Measurements from ENCODE around the gene ALDH6A1.

ALDH6A1 gene

DNA sequence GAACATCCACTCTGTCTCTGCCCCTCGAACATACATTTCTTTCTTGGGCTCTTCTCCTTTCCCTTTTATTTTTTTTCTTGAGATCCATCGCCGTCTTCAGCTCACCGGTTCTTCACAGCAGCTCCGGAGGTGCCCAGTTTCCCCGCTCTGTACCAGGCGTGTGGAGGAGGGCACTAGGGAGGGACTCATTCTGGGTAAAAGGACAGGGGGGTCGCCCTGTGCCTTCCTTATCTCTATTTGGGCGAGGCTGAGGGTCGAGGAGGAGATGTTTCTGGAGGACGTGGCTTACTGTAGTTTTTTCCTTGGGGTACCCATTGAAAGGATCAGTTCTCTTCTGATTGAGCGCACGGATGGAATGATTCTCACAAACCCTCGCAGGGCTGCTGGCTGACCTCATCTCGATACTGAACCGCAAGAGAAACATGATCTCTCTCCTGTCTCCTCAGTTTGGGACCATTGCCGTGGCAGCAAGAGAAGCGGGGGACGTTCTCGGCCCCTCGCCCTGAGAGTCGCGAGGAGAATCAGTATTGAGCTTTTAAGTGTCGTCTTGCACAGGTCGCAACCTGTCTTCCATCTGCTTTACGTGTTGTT lies 889 bp upstream of the ALDH6A1 start:
- Histone ChIP-seq H3K27ac (ENCODE audit: poor library complexity, severe bottlenecking) (peak overlapping the region; percentile 31), H3K4me3 (ENCODE audit: severe bottlenecking) (peak overlapping the region; percentile 61), H3K4me1 (ENCODE audit: insufficient read depth, poor library complexity, severe bottlenecking) (peaks cover 7% of the 10 kb centered on the region), H3K27me3 (ENCODE audit: insufficient read depth, poor library complexity, severe bottlenecking) (no peaks in the 10 kb centered on the region), H3K36me3 (ENCODE audit: low read depth) (no peaks in the 10 kb centered on the region), H3K9me3 (ENCODE audit: severe bottlenecking) (no peaks in the 10 kb centered on the region)
- DNase-seq (ENCODE audit: low spot score) (no peak), ATAC-seq (ENCODE audit: low read depth) (peak; percentile 15)
- TF ChIP-seq, protein P1, sequence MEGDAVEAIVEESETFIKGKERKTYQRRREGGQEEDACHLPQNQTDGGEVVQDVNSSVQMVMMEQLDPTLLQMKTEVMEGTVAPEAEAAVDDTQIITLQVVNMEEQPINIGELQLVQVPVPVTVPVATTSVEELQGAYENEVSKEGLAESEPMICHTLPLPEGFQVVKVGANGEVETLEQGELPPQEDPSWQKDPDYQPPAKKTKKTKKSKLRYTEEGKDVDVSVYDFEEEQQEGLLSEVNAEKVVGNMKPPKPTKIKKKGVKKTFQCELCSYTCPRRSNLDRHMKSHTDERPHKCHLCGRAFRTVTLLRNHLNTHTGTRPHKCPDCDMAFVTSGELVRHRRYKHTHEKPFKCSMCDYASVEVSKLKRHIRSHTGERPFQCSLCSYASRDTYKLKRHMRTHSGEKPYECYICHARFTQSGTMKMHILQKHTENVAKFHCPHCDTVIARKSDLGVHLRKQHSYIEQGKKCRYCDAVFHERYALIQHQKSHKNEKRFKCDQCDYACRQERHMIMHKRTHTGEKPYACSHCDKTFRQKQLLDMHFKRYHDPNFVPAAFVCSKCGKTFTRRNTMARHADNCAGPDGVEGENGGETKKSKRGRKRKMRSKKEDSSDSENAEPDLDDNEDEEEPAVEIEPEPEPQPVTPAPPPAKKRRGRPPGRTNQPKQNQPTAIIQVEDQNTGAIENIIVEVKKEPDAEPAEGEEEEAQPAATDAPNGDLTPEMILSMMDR (IDR thresholded peaks at IDR 0.05; ENCODE audit: poor library complexity, severe bottlenecking), result no peak

- peak; percentile 19 for ATAC-seq (ENCODE audit: low read depth)
- DNase-seq (ENCODE audit: low spot score), result no peak
- Histone ChIP-seq H3K36me3 (ENCODE audit: low read depth) (no peaks in the 10 kb centered on the region), H3K27ac (ENCODE audit: poor library complexity, severe bottlenecking) (no peak overlapping the region), H3K4me3 (ENCODE audit: severe bottlenecking) (peak overlapping the region; percentile 61), H3K27me3 (ENCODE audit: insufficient read depth, poor library complexity, severe bottlenecking) (no peaks in the 10 kb centered on the region), H3K9me3 (ENCODE audit: severe bottlenecking) (no peaks in the 10 kb centered on the region), H3K4me1 (ENCODE audit: insufficient read depth, poor library complexity, severe bottlenecking) (peaks cover 7% of the 10 kb centered on the region)
- TF ChIP-seq, protein P1 (IDR thresholded peaks at IDR 0.05; ENCODE audit: poor library complexity, severe bottlenecking), result no peak
These were observed 423 bp downstream of the ALDH6A1 start for GRCh38 chr14:74083784-74084276.

DNA sequence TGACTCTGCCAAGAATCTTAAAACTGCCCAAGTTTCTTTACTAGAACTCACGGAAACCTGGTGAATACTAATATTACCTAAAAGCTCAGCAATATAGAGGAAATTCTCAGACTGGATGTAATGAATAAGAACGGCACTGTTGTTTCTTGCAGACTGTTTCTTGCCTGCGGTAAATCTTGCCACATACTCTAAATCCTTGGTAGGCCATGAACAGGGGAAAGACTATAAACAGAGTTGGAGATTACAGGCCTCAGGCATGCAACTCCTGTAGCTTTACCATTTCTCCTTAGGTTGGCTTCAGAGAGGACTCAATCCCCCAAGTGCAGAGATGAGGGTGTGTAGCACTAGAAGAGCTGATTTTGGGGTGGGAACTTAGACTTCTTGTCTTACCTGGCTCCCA lies 1.1 kb downstream of the ALDH6A1 start:
- ATAC-seq (ENCODE audit: low read depth) (no peak), DNase-seq (ENCODE audit: low spot score) (no peak)
- TF ChIP-seq, protein P1 (IDR thresholded peaks at IDR 0.05; ENCODE audit: poor library complexity, severe bottlenecking), result no peak
- Histone ChIP-seq H3K4me3 (ENCODE audit: severe bottlenecking) (no peak overlapping the region), H3K4me1 (ENCODE audit: insufficient read depth, poor library complexity, severe bottlenecking) (peaks cover 7% of the 10 kb centered on the region), H3K36me3 (ENCODE audit: low read depth) (no peaks in the 10 kb centered on the region), H3K27ac (ENCODE audit: poor library complexity, severe bottlenecking) (no peak overlapping the region), H3K27me3 (ENCODE audit: insufficient read depth, poor library complexity, severe bottlenecking) (no peaks in the 10 kb centered on the region), H3K9me3 (ENCODE audit: severe bottlenecking) (no peaks in the 10 kb centered on the region)

DNA sequence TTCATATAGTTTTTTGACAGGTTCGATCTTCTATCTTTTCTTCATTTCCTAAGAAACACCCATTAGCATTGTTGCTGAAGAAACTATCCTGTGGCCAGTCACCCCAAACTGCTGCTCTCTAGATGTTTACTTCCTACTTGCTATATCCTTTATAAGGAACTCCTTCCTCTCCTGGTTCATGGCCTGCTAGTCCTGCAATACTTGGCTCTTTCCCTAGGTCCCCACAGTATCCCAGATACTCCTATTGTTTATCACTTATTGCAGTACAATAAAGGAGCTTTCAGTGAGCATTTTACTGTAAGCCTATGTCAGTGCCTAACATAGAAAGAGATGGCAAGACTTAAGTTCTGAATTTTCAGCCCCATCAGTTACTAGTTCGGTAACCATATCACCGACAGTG lies 2.8 kb downstream of the ALDH6A1 start:
- TF ChIP-seq, protein P1 (IDR thresholded peaks at IDR 0.05; ENCODE audit: poor library complexity, severe bottlenecking), result no peak
- DNase-seq (ENCODE audit: low spot score) (no peak), ATAC-seq (ENCODE audit: low read depth) (no peak)
- Histone ChIP-seq H3K4me3 (ENCODE audit: severe bottlenecking) (no peak overlapping the region), H3K27ac (ENCODE audit: poor library complexity, severe bottlenecking) (no peak overlapping the region), H3K27me3 (ENCODE audit: insufficient read depth, poor library complexity, severe bottlenecking) (no peaks in the 10 kb centered on the region), H3K4me1 (ENCODE audit: insufficient read depth, poor library complexity, severe bottlenecking) (peaks cover 7% of the 10 kb centered on the region), H3K36me3 (ENCODE audit: low read depth) (no peaks in the 10 kb centered on the region), H3K9me3 (ENCODE audit: severe bottlenecking) (no peaks in the 10 kb centered on the region)

DNA sequence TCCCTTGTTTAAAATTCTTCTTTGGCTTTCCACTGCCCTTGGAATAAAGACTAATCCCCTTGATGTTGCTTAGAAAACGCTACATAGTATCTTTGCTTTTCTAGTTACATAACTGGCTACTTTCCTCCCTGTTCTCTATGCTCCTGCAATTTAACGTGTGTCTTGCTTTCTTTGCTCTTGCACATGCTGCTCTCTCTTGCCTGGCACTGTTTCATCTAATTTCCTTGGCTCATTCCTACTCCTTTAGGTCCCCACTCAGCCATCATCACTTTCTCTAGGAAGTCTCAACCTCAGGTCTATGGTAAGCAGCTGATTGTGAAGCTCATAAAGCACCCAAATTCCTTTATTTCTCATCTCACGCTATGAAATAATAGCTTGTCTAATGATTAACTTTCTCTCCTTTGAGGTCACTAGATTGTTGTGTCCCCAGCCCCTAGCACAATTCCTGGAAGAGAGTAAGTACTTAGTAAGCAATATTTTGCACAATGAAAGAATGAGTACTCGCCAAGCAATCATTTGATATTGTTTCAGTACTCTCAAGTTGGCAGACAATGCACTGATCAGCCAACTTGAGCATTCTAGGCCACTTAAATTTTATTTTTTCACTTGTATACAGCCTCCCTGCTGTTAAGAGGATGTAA lies 3.3 kb downstream of the ALDH6A1 start:
- Histone ChIP-seq H3K27ac (ENCODE audit: poor library complexity, severe bottlenecking) (no peak overlapping the region), H3K27me3 (ENCODE audit: insufficient read depth, poor library complexity, severe bottlenecking) (no peaks in the 10 kb centered on the region), H3K9me3 (ENCODE audit: severe bottlenecking) (no peaks in the 10 kb centered on the region), H3K4me3 (ENCODE audit: severe bottlenecking) (no peak overlapping the region), H3K4me1 (ENCODE audit: insufficient read depth, poor library complexity, severe bottlenecking) (peaks cover 5% of the 10 kb centered on the region), H3K36me3 (ENCODE audit: low read depth) (no peaks in the 10 kb centered on the region)
- DNase-seq (ENCODE audit: low spot score) (no peak), ATAC-seq (ENCODE audit: low read depth) (no peak)
- TF ChIP-seq, protein P1 (IDR thresholded peaks at IDR 0.05; ENCODE audit: poor library complexity, severe bottlenecking), result no peak

All from RWPE2 (cell line).